ENCODE data around the gene ITSN2.

ITSN2 gene

GRCh38 chr2:24337890-24338289 is 22.4 kb downstream of the ITSN2 start:
- no peak for DNase-seq

- DNase-seq = no peak
Measured at GRCh38 chr2:24336811-24337210, 23.5 kb downstream of the ITSN2 start.

DNA sequence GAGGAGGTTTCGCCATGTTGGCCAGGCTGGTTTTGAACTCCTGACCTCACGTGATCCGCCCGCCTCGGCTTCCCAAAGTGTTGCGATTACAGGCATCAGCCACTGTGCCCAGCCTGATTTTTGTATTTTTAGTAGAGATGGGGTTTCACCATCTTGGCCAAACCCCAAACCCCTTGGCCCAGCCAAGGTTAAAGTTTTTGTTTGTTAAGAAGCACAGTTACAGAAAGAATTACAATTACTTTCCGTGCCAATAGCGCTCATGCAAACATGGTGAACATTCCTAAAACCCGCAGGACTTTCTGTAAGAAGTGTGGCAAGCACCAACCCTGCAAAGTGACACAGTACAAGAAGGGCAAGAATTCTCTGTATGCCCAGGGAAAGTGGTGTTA is 26.1 kb downstream of the ITSN2 start:
- DNase-seq = no peak

DNA sequence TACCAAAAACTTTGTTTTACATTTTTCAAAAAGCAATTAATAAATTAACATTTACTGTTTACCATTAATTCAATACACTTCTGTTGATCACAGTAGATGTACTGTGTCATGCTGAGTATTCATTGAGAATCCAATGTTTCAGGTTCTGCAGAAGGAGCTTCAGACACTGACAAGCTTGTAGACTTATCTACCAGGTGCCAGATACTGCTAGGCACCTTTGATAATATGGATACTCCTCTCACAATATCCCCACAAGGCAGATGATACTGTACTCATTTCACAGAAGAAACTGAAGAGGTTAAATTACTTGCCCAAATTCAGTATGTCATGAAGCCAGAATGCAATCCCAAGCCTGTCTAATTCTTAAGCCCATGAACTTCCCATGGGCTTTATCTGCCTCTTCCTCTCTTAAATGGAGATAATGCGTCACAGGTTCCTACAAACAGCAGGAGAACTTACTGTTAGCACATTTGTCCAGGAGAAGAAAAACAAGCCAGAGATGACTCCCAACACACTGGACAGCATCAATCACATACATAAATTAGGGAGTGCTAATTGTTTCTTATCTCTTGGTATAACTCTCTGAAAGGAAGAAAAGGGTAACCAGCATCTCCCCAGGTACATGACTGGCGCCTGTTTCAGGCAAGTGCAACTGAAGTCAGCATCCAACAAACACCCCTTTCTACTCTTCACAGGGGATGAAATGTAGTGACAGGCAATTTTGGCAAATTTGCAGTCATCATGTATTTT is 27.4 kb downstream of the ITSN2 start:
- no peak for DNase-seq

- no peak for DNase-seq
Measured at GRCh38 chr2:24330161-24330560, 30.2 kb downstream of the ITSN2 start.

- no peak for DNase-seq
Measured at GRCh38 chr2:24329700-24330099, 30.6 kb downstream of the ITSN2 start.

GRCh38 chr2:24328010-24328409 is 32.3 kb downstream of the ITSN2 start:
- no peak for DNase-seq

DNA sequence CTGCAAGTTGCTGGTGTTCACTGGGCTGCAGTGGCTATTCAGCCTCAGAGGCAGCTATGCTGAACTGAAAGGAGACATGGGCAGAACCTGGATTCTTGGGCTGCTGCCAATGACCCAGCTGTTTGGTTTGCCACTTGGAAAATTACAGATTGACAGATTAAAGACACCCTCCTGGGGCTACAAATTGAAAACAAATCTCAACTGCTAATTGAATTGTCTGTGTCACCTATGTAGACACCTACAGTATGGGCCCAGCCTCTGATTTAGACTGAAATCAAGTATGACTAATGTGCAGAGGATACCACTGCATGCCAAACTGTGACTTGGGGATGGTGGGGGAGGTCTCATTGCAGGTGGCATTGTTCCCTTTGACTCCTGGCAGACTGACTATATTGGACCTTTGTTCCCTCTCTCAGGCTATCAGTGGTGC is 42.8 kb downstream of the ITSN2 start:
- no peak for DNase-seq

- no peak for DNase-seq
Measured at GRCh38 chr2:24315669-24316068, 44.7 kb downstream of the ITSN2 start.

GRCh38 chr2:24313744-24314632 is 46.3 kb downstream of the ITSN2 start:
- DNase-seq = no peak

GRCh38 chr2:24307961-24308360 is 52.4 kb downstream of the ITSN2 start:
- no peak for DNase-seq

- DNase-seq = no peak
Measured at GRCh38 chr2:24304631-24305030, 55.7 kb downstream of the ITSN2 start.

DNA sequence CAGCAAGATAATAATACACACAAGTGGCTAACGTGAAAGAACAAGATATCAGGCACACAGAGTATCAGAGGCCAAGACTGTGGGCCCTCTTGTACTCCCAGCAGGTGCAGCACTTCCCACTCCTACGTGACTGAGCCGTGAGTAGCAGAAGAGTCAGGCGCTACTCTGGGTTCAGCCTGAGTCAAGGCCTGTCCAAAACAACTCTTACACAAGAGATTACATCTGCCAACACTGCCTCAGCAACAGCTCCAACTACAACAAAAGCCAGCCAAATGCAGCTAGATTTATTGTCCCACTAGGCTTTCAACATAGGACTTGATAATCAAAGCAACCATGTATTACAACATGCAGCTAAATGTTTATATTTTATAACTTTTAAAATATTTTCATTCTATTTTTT is 56.2 kb downstream of the ITSN2 start:
- DNase-seq = peak in 25 of 58 donors; percentile 3 to 72 (median 18)

DNA sequence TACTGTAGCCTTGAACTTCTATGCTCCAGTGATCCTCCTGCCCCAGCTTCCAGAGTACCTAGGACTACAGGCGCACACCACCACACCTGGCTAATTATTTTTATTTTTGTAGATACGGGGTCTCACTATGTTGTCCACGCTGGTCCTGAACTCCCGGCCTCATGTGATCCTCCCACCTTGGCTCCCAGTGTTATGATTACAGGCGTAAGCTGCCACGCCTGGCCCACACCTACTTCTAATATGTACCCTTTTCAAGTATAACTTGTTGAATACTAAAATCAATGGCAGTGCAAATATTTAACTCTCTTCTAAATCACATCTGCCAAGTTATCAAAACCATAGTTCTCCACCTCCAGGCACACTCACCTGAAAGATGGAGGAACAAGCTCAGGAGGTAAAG is 58.7 kb downstream of the ITSN2 start:
- DNase-seq = no peak

GRCh38 chr2:24297663-24298062 is 62.7 kb downstream of the ITSN2 start:
- DNase-seq = no peak

GRCh38 chr2:24287171-24287570 is 73.2 kb downstream of the ITSN2 start:
- DNase-seq = no peak

GRCh38 chr2:24285484-24286152 is 74.7 kb downstream of the ITSN2 start:
- DNase-seq = no peak

- DNase-seq = no peak
Measured at GRCh38 chr2:24280645-24281044, 79.7 kb downstream of the ITSN2 start.

DNA sequence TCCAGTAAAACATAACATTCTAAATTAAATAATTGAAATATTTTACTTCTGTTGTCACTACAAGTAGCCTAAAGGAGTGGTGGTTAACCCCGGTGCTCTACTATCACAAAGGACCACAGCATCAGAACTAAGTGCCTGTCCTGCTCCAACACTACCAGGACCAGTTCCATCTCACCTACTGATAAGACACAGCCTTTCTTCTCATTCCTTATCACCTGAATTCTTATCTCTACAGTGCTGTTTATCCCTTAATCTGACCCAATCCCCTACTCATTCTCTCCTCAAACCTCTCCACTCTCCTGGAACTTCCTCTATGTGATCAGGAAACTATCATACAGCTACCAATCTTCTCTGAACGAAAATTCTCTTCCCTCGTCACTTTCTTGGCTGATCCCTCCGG is 80.2 kb downstream of the ITSN2 start:
- DNase-seq = no peak

GRCh38 chr2:24276349-24276899 is 83.9 kb downstream of the ITSN2 start:
- DNase-seq = no peak

GRCh38 chr2:24274809-24275208 is 85.5 kb downstream of the ITSN2 start:
- DNase-seq = no peak

GRCh38 chr2:24273598-24273997 is 86.7 kb downstream of the ITSN2 start:
- no peak for DNase-seq

All from anterior cingulate cortex (tissue), 58 donors.